Measurements from ENCODE around the gene PBLD.

GRCh38 chr10:68275600-68276126, 57.1 kb downstream of the PBLD start:
- TF ChIP-seq CTCF (IDR thresholded peaks at IDR 0.05) (no peak), POLR2A (IDR thresholded peaks at IDR 0.05) (no peak), POLR2AphosphoS5 (IDR thresholded peaks at IDR 0.05) (no peak)
